ENCODE measurements around the gene UNC13A.

Gene UNC13A

DNA sequence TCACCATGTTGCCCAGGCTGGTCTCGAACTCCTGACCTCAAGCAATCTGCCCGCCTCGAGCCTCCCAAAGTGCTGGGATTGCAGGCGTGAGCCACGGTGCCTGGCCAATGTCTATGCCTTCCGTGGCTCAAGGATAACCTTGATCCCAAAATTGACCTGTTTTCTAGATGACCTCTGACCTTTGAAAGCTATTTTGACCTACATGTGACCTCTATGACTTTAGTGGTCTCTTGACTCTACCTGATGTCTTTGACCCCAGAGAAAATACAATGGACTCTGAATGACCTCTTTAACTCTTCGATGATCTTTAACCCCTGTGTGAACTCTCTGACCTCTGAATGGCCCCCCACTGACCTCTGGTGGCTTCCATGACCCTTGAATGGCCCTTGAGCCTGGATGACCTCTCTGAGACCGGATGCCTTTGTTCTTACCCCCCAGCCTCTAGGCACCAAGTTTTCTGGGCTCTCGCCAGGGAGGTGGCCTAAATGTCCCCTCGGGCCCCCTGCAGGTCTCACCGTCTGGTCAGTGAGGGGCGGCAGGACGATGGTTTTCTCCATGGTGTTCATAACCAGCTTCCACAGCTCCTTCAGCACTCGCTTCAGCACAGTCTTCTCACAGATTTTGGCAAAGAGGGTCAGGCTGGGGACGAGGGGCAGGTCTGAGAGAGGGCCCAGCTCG, 63.7 kb downstream of the UNC13A start:
- DNase-seq = no peak

DNA sequence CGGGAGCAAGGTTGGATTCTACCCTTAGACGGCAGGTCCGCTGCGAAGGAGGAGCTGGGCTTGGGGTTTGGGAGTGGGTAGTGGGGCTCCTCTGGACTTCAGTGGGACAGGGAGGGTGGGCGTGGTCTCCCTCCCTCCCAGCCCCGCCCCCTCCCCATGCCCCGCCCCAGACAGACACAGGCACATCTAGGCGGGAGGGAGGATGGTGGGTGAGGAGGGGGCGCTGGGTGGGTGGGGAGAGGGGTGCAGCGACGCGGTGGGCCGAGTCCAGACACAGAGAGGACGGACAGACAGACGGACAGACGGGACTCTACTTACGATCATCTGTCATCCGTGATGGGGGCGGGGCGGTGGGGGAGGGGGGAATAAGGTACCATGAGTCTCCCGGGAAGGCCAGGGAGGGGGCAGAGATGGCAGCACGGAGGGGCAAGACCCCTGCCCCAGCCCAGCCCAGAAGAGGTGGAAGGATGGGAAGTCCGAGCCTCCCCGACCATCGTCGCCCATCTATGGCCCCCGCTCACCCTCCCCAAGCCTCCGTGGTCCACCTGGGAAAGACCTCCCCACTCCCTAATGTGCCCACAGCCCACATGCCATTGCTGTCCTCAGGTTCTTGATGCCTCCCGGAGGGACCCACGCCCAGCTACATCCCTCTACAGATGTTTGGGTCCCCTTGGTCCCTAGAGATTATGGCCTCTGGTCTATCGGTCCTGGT, 64.8 kb downstream of the UNC13A start:
- DNase-seq = no peak

GRCh38 chr19:17620696-17621095, 67.5 kb downstream of the UNC13A start:
- DNase-seq = no peak

- DNase-seq = no peak
Measured at GRCh38 chr19:17618936-17619335, 69.2 kb downstream of the UNC13A start.

GRCh38 chr19:17618281-17618903, 69.8 kb downstream of the UNC13A start:
- no peak for DNase-seq

DNA sequence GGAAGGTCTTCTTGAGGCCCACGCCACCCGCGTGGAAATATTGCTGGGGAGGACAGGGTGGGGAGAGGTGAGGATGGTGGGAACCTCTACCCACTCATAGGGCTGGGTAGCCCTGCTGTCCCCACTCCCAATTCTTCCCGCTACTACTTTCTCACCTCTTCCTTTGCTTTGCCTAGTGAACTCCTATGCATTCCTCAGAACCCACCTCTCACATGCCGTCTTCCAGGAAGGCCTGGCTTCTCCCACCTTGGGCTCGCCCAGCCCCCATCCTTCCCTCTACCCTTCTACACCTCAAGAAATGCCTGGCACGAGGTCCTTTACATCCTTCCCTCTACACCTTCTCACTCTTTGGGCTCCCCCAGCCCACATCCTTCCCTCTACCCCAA, 70.4 kb downstream of the UNC13A start:
- DNase-seq = no peak

- DNase-seq = no peak
Measured at GRCh38 chr19:17616961-17617806, 71.0 kb downstream of the UNC13A start.

DNA sequence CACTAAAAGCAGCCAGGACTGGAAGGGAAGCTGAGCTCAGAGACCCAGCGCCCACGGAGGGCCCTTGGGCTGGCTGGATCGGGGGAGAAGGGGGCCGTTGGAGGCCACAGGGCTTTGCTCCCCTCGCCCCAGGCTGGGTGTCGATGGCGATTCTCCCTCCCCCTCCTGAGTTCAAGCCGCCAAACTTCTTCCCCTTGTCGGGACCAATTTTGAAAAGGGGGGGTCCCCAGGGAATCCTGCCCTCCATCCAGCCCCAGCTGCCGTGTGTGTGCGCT, 71.5 kb downstream of the UNC13A start:
- no peak for DNase-seq

- DNase-seq = no peak
Measured at GRCh38 chr19:17615889-17616685, 72.1 kb downstream of the UNC13A start.

DNA sequence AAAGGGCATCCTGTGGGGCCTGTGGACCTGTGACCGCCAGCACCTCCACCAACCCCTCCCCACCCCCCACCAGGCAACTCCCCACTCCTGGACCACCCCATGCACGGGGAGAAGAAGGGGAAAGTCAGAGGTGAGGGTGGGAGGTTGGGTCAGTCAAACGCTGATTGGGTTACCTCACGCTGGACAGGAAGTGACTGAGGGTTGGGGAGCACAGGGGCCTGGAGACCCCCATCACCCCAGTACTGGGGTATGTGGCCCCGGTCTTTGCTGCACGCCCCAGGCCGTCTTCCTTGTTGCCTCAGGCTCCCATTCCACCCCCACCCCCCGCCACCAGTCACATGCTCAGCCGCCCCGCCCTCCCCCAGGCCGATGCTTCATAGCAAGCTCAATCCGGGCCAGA, 73.7 kb downstream of the UNC13A start:
- no peak for DNase-seq

GRCh38 chr19:17611462-17612244, 76.5 kb downstream of the UNC13A start:
- no peak for DNase-seq

DNA sequence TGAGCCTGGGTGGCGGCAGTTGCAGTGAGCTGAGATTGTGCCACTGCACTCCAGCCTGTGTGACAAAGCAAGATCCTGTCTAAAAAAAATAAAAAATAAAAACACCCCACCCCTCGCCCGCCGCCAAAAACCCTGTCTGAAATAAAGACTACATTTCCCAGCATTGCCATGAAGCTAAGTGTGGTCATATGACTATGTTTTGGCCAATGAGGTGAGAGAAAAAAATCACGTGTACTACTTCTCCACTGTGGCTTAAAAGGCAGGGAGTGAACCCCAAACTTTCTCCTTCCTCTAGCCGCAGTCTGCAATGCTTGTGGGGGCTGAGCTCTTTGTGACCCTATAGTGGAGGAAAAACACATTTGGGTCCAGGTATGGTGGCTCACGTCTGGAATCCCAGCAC, 77.8 kb downstream of the UNC13A start:
- peak; percentile 32 for DNase-seq

DNA sequence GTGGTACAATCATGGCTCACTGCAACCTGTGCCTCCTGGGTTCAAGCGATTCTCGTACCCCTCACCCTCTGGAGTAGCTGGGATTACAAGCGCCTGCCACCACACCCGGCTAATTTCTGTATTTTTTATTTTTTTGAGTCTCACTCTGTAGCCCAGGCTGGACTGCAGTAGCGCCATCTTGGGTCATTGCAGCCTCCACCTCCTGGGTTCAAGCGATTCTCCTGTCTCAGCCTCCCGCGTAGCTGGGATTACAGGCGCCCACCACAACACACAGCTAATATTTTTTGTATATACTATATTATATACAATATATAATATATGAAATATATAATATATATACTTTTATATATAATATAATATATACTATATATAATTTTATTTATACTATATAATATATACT, 80.2 kb downstream of the UNC13A start:
- no peak for DNase-seq

DNA sequence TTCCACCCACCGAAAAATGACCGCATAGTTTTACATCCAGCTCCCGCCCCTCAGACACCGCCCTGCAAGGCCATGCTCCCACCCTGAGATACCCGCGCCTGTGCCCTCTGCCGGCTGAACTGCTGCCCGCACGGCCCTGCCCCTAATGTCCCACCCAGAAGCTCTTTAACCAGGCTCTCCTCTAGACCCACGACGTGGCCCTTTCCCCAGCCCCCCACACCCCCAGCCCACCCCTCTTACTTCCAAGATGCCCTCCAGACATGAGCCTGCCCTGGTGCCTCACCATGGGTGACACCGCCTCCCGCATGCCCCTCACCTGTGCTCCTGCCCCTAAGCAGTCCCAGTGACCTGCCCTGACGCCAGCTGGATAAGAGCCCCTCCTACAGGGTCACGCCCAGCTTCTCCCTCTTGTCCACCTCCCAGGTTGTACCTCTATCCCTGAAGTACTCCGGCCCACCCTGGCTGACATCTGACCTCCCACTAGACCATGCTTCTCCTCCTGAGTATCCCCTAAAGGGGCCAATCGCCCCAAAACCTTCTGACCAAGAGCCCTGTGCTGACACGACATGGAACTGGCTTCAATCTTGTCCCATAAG, 81.5 kb downstream of the UNC13A start:
- DNase-seq = no peak

- peak; percentile 86 for DNase-seq
Measured at GRCh38 chr19:17605761-17606589, 82.2 kb downstream of the UNC13A start.

GRCh38 chr19:17605117-17605516, 83.0 kb downstream of the UNC13A start:
- DNase-seq = no peak

- DNase-seq = no peak
Measured at GRCh38 chr19:17604372-17605025, 83.7 kb downstream of the UNC13A start.

GRCh38 chr19:17602872-17603510, 85.2 kb downstream of the UNC13A start:
- no peak for DNase-seq

GRCh38 chr19:17602217-17602616, 85.9 kb downstream of the UNC13A start:
- no peak for DNase-seq

All from CD4-positive, alpha-beta T cell treated with Interleukin-12 subunit alpha and Interleukin-12 subunit beta, for 1 hour (primary cell).